SU-DHL-6 (cell line): ENCODE data around the gene LPCAT2.

ENCODE experiments used
- H2AFZ ChIP-seq: fragments of 200-600 bp; sonication (generic); 2 replicates; pipeline ENCODE4 v1.6.1; 2014; ENCODE audit warnings: low read depth, mild to moderate bottlenecking, moderate library complexity, mixed read lengths, antibody characterized with exemption, low read length; ENCODE audit not compliant: severe bottlenecking
- H3F3A ChIP-seq: fragments of 200-600 bp; shearing (Covaris generic); 2 replicates; pipeline ENCODE4 v1.6.0; 2016; ENCODE audit warnings: antibody characterized with exemption, mild to moderate bottlenecking; ENCODE audit not compliant: insufficient read depth
- H3K27ac ChIP-seq: fragments of 200-600 bp; sonication (generic); 2 replicates; pipeline ENCODE4 v1.5.1; 2016; ENCODE audit warnings: low read depth, mild to moderate bottlenecking, low read length, moderate library complexity, mixed read lengths
- H3K27me3 ChIP-seq: fragments of 200-600 bp; sonication (generic), shearing (Covaris generic); 2 replicates; pipeline ENCODE4 v1.6.0; 2014; ENCODE audit warnings: mild to moderate bottlenecking, low read length
- H3K36me3 ChIP-seq: fragments of 200-600 bp; sonication (generic); 2 replicates; pipeline ENCODE4 v1.6.1; 2014; ENCODE audit warnings: mild to moderate bottlenecking, low read length, mixed read lengths
- H3K4me2 ChIP-seq: fragments of 300-600, 200-600 bp; shearing (Covaris generic), sonication (generic); 2 replicates; pipeline ENCODE4 v1.6.0; 2014; ENCODE audit warnings: low read length, low read depth, mild to moderate bottlenecking; ENCODE audit not compliant: poor library complexity, severe bottlenecking
- H3K4me3 ChIP-seq: fragments of 200-600 bp; sonication (generic); 2 replicates; pipeline ENCODE4 v1.5.1; 2014; ENCODE audit warnings: antibody characterized with exemption, low read length, mild to moderate bottlenecking, mixed read lengths; ENCODE audit not compliant: insufficient read depth, poor library complexity, severe bottlenecking
- H3K79me2 ChIP-seq: fragments of 200-600 bp; sonication (generic); 2 replicates; pipeline ENCODE4 v1.6.1; 2014; ENCODE audit warnings: mild to moderate bottlenecking, low read length, moderate library complexity; ENCODE audit not compliant: insufficient read depth
- H3K9ac ChIP-seq: fragments of 200-600 bp; sonication (generic); 2 replicates; pipeline ENCODE4 v1.7.0; 2014; ENCODE audit warnings: mild to moderate bottlenecking, low read length
- H3K9me2 ChIP-seq: fragments of 200-600 bp; sonication (generic); replicated peaks from 2 replicates; pipeline ENCODE4 v1.6.1; 2014; ENCODE audit warnings: low read length; ENCODE audit not compliant: insufficient read depth
- H3K9me3 ChIP-seq: fragments of 200-600 bp; sonication (generic); 2 replicates; pipeline ENCODE4 v1.6.1; 2014; ENCODE audit warnings: low read length, mixed read lengths; ENCODE audit not compliant: insufficient read depth
- H4K20me1 ChIP-seq: fragments of 200-600 bp; sonication (generic); 2 replicates; pipeline ENCODE4 v1.6.1; 2014; ENCODE audit warnings: low read depth, mild to moderate bottlenecking, antibody characterized with exemption, low read length, moderate library complexity, mixed read lengths
- CTCF ChIP-seq: fragments of 200-600 bp; sonication (generic); IDR thresholded peaks from one replicate; pipeline ENCODE4 v1.5.1; 2017; ENCODE audit warnings: antibody characterized with exemption, mild to moderate bottlenecking, low read length, moderate library complexity; ENCODE audit not compliant: insufficient read depth, poor library complexity, severe bottlenecking
- EZH2phosphoT487 ChIP-seq: fragments of 200-600 bp; sonication (generic), shearing (Covaris generic); conservative IDR thresholded peaks from 2 replicates; pipeline ENCODE4 v1.6.1; 2018; ENCODE audit warnings: mild to moderate bottlenecking, antibody characterized with exemption, low read length, moderate library complexity, mixed read lengths

LPCAT2 gene

GRCh38 chr16:55503726-55504550 is 4.9 kb upstream of the LPCAT2 start:
- Histone ChIP-seq H3F3A (no peaks in the 10 kb centered on the region), H3K9me2 (no peaks in the 10 kb centered on the region), H3K9me3 (no peaks in the 10 kb centered on the region), H3K27ac (no peak overlapping the region), H4K20me1 (no peaks in the 10 kb centered on the region), H3K4me2 (no peak overlapping the region), H3K79me2 (no peaks in the 10 kb centered on the region), H3K36me3 (no peaks in the 10 kb centered on the region), H3K27me3 (no peaks in the 10 kb centered on the region), H3K4me3 (no peak overlapping the region), H3K9ac (no peak overlapping the region), H2AFZ (no peak overlapping the region)
- TF ChIP-seq CTCF = no peak
- no peak for TF ChIP-seq EZH2phosphoT487

GRCh38 chr16:55505333-55506015 is 3.4 kb upstream of the LPCAT2 start:
- no peaks in the 10 kb centered on the region for H3F3A ChIP-seq
- H3K4me3 ChIP-seq = no peak overlapping the region
- no peak overlapping the region for H3K4me2 ChIP-seq
- H3K36me3 ChIP-seq = no peaks in the 10 kb centered on the region
- H3K79me2 ChIP-seq = no peaks in the 10 kb centered on the region
- H3K27me3 ChIP-seq = no peaks in the 10 kb centered on the region
- no peak overlapping the region for H2AFZ ChIP-seq
- H3K9me3 ChIP-seq = no peaks in the 10 kb centered on the region
- no peak overlapping the region for H3K27ac ChIP-seq
- TF ChIP-seq CTCF = no peak
- no peak for TF ChIP-seq EZH2phosphoT487
- no peak overlapping the region for H3K9ac ChIP-seq
- H3K9me2 ChIP-seq = no peaks in the 10 kb centered on the region
- H4K20me1 ChIP-seq = no peaks in the 10 kb centered on the region

- Histone ChIP-seq H3K9me3 (no peaks in the 10 kb centered on the region), H3K9me2 (no peaks in the 10 kb centered on the region), H3K4me2 (no peak overlapping the region), H3F3A (no peaks in the 10 kb centered on the region), H3K27me3 (no peaks in the 10 kb centered on the region), H3K9ac (no peak overlapping the region), H3K4me3 (no peak overlapping the region), H2AFZ (no peak overlapping the region), H3K79me2 (no peaks in the 10 kb centered on the region), H3K36me3 (no peaks in the 10 kb centered on the region), H3K27ac (no peak overlapping the region), H4K20me1 (no peaks in the 10 kb centered on the region)
- TF ChIP-seq CTCF = no peak
- TF ChIP-seq EZH2phosphoT487 = no peak
Measured at GRCh38 chr16:55506083-55506482, 2.8 kb upstream of the LPCAT2 start.
